Choroid plexus epithelial cell (primary cell): ENCODE results near the gene COL20A1.
A peak's percentile ranks its signal among the peaks of the same experiment; 100 is the strongest.

Experiments used
- DNase-seq: peaks from one replicate; pipeline ENCODE4 v3.0.0-alpha.2; 2010; ENCODE audit warnings: low read depth
- H3K4me3 ChIP-seq: 2 replicates; pipeline ENCODE4 v1.5.1; 2011; ENCODE audit warnings: low read depth, mild to moderate bottlenecking, control low read depth, low read length, moderate library complexity
- TF ChIP-seq, protein P1 (sequence below): conservative IDR thresholded peaks from 2 replicates; pipeline ENCODE4 v1.5.1; 2011; ENCODE audit warnings: low read depth, mild to moderate bottlenecking, control low read depth, inconsistent platforms, low read length, moderate library complexity

Gene COL20A1

DNA sequence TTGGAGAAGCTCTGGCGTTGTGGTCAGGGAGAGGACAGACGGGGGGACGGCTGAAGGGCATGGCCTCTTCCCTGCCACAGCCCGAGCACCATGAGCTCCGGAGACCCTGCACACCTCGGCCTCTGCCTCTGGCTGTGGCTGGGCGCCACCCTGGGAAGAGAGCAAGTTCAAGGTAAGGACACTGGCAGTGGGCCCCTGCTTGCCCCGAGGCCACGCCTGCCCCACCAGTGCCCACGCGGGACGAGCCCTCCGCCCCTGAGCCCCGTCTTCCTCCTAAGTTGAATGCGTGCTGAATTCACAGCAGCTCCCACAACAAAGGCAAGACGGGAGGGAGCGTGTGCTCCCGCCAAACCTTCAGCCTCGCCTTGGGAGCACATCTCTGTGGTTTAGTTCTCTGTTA lies 2.0 kb downstream of the COL20A1 start:
- H3K4me3 ChIP-seq = no peak overlapping the region
- TF ChIP-seq, protein P1, sequence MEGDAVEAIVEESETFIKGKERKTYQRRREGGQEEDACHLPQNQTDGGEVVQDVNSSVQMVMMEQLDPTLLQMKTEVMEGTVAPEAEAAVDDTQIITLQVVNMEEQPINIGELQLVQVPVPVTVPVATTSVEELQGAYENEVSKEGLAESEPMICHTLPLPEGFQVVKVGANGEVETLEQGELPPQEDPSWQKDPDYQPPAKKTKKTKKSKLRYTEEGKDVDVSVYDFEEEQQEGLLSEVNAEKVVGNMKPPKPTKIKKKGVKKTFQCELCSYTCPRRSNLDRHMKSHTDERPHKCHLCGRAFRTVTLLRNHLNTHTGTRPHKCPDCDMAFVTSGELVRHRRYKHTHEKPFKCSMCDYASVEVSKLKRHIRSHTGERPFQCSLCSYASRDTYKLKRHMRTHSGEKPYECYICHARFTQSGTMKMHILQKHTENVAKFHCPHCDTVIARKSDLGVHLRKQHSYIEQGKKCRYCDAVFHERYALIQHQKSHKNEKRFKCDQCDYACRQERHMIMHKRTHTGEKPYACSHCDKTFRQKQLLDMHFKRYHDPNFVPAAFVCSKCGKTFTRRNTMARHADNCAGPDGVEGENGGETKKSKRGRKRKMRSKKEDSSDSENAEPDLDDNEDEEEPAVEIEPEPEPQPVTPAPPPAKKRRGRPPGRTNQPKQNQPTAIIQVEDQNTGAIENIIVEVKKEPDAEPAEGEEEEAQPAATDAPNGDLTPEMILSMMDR = no peak
- DNase-seq = no peak

DNA sequence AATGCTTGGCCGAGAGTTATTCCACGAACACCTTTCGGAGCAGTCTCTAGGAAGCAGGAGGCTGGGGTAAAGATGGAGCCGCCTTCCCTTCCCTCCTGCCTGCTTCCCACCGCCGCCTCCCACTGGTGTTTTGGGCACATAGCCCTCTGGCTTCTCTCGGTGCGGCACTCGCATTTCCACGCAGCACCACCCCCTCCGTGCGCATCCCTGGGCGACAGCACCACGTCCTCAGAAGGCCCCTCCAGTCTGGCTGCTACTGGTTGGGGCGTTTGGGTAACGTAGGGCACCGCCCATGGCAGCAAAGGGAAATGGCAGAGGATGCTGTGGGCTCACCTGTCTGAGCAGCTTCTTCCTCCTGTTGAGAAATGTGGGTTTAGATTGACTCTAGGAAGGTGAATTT lies 2.4 kb downstream of the COL20A1 start:
- no peak overlapping the region for H3K4me3 ChIP-seq
- TF ChIP-seq, protein P1 = peak; percentile 25
- no peak for DNase-seq

DNA sequence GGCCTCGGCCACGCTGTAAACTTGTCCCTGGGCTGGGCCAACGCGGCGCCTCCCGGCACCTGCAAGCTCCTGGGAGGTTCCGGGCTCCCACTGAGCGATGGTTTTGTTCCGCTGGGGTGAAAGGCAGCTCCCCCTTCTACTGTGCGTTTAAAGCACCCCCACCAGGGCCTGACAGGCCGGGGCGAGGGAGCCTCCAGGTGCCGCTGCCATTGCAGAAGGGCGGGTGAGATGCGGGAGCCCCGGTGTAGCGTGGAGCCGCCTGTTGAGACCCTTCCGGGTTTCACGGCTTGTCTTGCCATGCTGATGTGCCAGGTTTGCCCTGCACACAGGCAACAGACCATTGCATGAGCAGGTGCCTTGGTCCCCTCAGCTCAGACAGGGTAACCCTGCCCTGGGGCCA lies 2.9 kb downstream of the COL20A1 start:
- DNase-seq = no peak

DNA sequence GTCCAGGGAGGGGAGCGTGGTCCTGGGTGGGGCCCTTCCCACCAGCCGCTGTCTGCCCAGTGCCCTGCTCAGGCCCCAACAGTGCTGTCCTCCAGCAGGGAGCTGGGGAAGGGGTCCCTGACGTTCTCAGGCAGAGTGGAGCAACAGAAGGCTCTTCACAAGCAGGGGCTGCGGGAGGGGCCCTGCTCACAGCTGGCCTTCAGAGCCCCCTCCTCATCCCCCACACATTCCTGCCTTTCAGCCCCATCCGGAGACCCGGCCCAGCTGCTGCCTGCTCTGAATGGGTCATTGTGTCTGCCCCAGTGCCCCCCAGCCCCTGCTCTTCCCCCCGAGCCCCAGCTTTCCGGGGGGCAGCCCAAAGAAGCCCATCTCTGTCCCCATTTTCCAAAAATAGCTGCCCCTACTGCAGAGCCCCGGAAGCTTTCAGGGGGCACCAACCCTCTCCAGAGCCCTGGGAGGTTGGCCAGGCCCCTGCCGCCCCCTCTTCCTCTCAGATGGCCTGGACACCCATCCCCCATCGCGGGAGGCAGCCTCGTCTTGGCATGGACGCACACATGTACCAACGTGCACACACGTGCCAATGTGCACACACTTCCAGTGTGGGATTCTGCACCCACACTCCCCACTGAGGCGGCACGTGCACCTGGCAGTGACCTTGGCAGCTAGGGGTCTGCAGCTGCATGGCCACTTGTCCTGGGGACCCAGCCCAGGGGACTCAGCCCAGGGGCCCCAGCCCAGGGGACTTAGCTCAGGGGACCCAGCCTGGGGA lies 3.7 kb downstream of the COL20A1 start:
- H3K4me3 ChIP-seq = no peak overlapping the region
- TF ChIP-seq, protein P1 = no peak
- no peak for DNase-seq

More for the DNA sequence above, 2.9 kb downstream of the COL20A1 start:
- H3K4me3 ChIP-seq = no peak overlapping the region
- TF ChIP-seq, protein P1 = no peak

DNA sequence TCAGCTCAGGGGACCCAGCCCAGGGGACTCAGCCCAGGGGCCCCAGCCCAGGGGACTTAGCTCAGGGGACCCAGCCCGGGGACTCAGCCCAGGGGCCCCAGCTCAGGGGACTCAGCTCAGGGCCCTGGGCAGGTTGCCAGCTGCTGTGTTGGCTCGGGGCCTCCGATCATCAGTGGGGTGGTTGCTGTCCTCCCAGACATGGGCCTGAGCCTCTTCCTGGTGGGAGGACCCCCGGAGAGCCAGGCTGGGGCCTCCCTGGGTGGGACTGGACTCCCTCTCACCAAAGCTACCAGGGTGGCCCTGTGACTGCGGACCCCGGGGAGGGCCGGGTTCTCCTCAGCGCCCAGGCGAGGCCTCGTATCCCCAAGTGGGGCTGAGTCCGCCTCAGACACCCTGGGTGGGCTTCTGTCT lies 4.4 kb downstream of the COL20A1 start:
- DNase-seq = no peak
- TF ChIP-seq, protein P1 = no peak
- no peak overlapping the region for H3K4me3 ChIP-seq

DNA sequence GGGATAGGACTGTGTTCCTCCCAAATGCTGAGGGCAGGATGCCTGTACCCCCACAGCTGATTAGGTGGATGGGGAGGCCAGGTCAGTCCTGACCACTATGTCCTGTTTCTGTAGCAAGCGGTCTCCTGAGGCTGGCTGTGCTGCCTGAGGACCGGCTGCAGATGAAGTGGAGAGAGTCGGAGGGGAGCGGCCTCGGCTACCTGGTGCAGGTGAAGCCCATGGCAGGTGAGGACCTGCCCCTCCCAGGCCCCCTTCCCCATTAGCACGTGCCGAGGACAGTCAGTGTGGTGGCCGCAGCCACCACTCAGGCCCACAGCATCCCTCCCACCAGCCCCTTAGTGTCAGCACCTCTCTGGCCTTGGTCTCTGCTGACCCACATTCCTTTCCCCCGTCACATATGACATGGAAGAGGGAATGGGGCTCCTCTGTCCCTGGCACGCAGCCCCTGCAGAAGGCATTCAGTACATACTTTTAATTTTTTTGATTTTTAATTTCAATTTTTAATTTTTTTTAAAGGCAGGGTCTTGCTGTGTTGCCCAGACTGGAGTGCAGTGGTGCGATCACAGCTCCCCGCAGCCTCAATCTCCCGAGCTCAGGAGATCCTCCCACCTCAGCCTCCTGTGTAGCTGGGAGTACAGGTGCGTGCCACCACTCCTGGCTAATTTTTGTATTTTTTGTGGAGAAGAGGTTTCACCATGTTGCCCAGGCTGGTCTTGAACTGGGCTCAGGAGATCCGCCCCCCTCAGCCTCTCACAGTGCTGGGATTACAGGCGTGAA lies 5.0 kb downstream of the COL20A1 start:
- DNase-seq = no peak
- H3K4me3 ChIP-seq = no peak overlapping the region

More for the DNA sequence above, 5.0 kb downstream of the COL20A1 start:
- TF ChIP-seq, protein P1 = no peak
